Stimulated activated CD8-positive, alpha-beta memory T cell treated with anti-CD3 and anti-CD28 coated beads, Interleukin-4, amount 100 ng/mL, for 4 hours (primary cell): ENCODE results near the gene SMC6.

Experiments used
- DNase-seq, 2 donors: peaks; one replicate each; pipeline ENCODE4 v3.0.0-alpha.2; 2020; ENCODE audit warnings: low read depth in 2 of 2, low spot score in 1 of 2

The SMC6 gene

GRCh38 chr2:17620280-17620679 lies 133.3 kb downstream of the SMC6 start:
- DNase-seq = no peak

GRCh38 chr2:17617955-17618354 lies 135.7 kb downstream of the SMC6 start:
- no peak for DNase-seq

GRCh38 chr2:17617516-17617915 lies 136.1 kb downstream of the SMC6 start:
- DNase-seq = no peak

GRCh38 chr2:17616405-17616804 lies 137.2 kb downstream of the SMC6 start:
- no peak for DNase-seq

- DNase-seq = no peak
Measured at GRCh38 chr2:17615728-17616351, 137.8 kb downstream of the SMC6 start.

GRCh38 chr2:17615147-17615546 lies 138.5 kb downstream of the SMC6 start:
- no peak for DNase-seq

GRCh38 chr2:17614174-17614930 lies 139.3 kb downstream of the SMC6 start:
- DNase-seq = no peak
